ENCODE data around the gene DHODH.
"Not testable (repeated sequence)": the region's sequence is repeated elsewhere in the genome, so short reads cannot be mapped to it uniquely, and the experiment has no call there.

DHODH gene

GRCh38 chr16:72013888-72014581 lies 5.5 kb downstream of the DHODH start:
- peak; percentile 12 for DNase-seq

GRCh38 chr16:72014675-72015074 lies 6.1 kb downstream of the DHODH start:
- no peak for DNase-seq

DNA sequence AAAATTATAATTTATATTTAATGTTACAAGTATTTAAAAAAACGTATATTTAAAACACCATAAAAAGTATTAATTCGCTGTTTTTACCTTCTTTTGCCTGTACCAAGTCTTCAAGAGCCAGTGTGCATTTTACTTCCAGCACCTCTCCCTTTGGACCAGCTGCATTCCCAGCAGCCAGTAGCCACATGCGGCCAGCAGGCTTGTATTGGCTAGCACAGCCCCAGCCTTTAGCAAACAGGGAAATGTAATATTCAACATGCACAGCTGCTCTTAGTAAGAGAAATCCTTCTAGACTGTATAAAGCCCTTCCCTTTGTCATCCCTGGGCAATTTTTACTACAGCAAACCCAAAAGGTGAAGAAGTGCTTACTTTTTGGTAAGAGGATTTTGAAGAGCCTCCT lies 6.6 kb downstream of the DHODH start:
- no peak for DNase-seq

DNA sequence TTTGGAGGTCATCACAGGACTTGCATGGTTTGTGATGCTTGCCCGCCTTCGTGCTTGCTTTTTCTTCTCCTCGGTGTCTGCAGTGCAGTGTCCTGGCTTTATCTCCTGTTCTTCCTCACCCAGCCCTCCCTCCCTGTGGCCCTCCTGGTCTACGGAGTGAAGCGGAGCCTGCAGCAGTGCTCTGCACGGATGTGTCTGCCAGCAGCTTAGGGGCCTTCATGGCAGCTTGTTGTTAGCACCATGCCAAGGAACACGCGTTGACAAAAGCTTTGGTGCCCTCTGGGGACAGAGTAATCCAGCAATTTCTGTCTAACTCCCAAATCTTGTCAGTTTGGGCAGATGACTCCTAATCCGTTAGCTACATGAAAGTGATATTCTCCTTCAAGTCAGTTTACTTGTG lies 9.9 kb downstream of the DHODH start:
- no peak for DNase-seq

GRCh38 chr16:72021043-72021442 lies 12.5 kb downstream of the DHODH start:
- no peak for DNase-seq

GRCh38 chr16:72022127-72022526 lies 13.6 kb downstream of the DHODH start:
- no peak for DNase-seq

- no peak for DNase-seq
These were observed 15.4 kb downstream of the DHODH start for GRCh38 chr16:72023962-72024361.

GRCh38 chr16:72024862-72025382 lies 16.4 kb downstream of the DHODH start:
- DNase-seq = no peak

- DNase-seq = no peak
These were observed 17.0 kb downstream of the DHODH start for GRCh38 chr16:72025404-72026114.

DNA sequence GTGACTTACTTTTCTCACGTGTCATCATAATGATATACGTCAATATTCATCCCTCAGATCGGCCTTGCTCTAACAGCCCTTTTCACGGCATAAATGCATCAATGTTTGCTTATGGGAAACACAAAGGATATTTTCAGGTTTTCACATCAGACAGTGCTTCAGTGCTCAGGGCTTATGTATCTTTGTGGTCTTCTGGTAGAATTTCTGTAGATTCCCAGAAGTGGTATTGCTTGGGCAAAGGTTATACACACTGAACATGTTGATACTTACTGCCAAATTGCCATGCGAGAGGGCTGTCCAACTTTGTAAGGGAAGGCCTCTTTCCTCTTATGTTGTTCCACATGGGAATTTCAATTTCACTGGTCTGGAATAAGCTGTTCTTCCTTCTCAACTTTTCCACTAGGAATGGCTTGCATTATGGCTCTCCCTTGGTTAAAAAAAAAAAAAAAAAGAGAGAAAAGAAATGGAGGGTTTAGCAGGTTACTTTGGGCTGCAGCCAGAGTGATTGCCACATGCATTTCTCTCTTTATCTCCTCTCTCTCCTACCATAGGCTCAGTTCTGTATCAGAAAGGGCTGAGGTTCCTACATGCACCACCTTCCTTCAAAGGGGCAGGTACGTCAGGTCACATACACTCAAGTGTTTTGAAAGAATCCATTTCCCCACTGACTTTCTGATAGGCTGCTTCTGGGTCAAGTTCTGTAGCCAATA lies 19.3 kb downstream of the DHODH start:
- DNase-seq = no peak

GRCh38 chr16:72029567-72030271 lies 21.2 kb downstream of the DHODH start:
- DNase-seq = no peak

DNA sequence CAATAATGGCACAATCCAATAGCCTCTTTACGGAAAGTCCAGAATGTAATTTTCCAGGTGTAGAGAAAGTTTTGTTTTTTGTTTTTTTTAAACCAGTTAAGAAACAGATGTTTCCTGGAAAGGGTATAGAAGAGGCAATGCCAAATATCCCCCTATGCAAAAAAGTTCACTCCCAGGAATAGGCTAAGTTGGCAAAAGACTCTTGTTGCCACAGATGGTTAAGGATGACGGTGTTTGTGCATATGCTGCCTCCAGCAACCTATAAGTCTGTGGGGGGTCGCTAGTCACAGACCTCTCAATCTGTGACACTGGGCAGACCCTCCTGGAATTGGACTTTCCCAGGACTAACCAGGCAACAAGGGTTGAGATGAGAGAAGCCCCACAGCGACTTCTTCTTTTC lies 24.9 kb downstream of the DHODH start:
- DNase-seq = no peak

DNA sequence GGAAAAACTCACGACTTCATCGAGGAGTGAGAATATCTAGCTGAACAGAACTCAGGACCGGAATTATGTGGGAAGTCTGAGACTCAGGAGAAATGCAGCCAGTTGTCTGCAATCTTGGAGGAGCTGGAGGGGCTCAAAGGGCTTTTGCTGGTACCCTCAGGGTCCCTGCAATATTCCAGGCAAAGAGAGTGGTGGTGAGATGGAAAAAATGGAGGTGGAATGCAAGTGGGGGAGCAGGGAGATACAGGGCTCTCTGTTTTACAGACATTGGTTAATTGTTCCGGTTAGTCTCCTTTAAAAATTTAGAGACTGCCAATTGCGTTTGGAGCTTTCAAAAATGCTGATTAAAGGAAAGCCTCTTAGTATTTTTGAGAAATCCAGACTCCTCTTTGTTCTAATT lies 27.6 kb downstream of the DHODH start:
- DNase-seq = no peak

GRCh38 chr16:72042157-72042660 lies 33.7 kb downstream of the DHODH start:
- no peak for DNase-seq

DNA sequence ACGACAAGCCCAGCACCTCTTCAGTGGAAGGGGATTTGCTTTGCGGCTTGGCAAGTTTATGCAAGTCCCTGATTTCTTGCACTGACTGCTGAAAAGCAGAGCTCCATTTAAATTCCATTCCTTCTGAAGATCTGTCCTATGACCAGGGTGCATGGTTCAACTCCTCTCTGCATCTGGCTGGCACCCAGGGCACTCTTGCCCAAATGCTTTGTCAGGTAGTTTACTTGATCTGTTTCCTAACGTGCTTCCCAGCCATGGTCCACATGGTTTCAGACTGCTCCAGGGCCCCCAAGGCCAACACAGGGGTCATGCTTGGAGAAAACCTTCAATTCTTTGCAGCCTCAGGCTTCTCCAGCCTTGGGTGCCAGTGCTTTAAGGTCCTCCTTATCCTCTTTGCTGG lies 34.5 kb downstream of the DHODH start:
- DNase-seq = no peak

DNA sequence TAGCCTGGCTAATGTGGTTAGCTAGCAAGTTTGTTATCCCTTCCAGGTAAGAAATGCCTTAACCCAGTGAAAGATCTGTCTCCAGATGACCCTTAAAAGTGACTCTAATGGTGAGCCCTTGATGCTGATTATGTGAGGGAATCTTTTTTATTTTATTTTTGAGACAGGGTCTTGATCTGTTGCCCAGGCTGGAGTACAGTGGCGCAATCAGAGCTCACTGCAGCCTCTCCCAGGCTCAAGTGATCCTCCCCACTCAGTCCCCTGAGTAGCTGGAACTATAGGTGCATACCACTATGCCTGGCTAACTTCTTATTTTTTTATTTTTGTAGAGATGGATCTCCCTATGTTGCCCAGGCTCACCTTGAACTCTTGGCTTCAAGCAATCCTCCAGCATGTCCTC lies 35.0 kb downstream of the DHODH start:
- no peak for DNase-seq

- no peak for DNase-seq
These were observed 35.8 kb downstream of the DHODH start for GRCh38 chr16:72044296-72044695.

DNA sequence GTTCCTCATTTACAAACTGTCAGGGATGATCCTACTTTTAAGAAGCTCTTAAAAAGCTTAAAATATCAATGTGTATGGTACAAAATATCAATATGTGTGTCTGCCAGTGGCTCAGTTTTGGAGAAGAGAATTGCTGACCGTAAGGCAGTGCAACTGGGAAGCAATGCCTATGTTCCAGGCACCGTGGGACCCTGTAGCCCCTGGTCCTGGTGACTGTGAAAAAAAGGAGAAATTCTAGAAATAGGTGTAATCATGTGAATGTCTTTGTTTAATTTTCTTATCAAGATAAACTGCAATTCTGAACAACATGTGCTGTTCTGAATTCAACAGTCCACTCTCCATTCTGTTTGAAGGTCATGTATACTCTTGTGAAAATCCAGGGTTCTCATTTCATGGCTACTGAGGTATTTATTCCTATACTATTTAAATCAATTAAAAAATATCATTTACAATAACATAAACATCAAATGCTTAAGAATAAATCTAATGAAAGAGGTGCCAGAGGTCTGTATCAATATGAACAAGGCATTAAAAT lies 36.3 kb downstream of the DHODH start:
- DNase-seq = no peak

- no peak for DNase-seq
These were observed 40.6 kb downstream of the DHODH start for GRCh38 chr16:72049110-72049509.

DNA sequence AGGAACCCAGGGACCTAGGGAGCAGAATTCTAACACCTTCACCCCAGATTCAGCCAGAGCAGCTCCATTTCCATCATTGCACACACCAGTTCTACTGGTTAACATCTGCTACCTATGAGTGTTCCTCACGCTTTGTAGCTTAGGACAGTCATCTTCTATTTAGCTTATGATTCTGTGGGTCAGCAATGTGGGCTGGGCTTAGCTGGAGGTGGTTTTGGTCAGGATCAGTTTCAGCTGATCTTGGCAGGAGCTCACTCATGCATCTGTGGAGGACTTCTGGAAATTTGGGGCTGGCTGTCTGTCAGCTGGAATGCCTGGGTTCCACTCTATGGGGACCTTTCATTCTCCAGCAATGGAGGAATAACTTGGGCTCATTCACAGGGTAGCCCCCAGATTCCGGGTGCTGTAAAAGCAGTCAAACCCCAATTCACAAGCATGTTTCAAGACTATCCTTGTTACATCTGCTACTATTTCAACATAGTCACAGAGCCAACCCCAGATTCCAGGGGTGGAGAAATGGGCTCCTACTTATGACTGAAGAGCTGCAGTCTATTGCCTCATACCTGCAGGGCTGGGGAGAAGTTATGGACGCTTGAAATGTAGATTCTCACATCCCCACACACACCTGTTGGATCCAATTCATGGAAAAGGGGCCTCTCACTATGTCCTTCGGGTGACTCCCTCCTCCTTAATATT lies 42.4 kb downstream of the DHODH start:
- DNase-seq = no peak

- no peak for DNase-seq
These were observed 43.3 kb downstream of the DHODH start for GRCh38 chr16:72051818-72052217.

- not testable (repeated sequence) for DNase-seq
These were observed 45.8 kb downstream of the DHODH start, which contains the start of gene HP for GRCh38 chr16:72054254-72054847. TSS of gene HP (plus strand) at chr16:72054505. CDS start at chr16:72054653, 148 bp downstream.
